AG04450 (cell line): ENCODE data around the gene DNAH1. TPM values are rescaled to one million over a fixed set of nuclear protein-coding genes. Genes with fewer than 3 reads are reported as not detected.
"Not testable (repeated sequence)": the region's sequence is repeated elsewhere in the genome, so short reads cannot be mapped to it uniquely, and the experiment has no call there.

ENCODE experiments used
- CTCF ChIA-PET: fragments of 300-600, 350-600 bp; formaldehyde crosslinking; extraction: SDS; loops from one replicate; lab custom pipeline; 2022; ENCODE audit warnings: antibody characterized with exemption, inconsistent platforms; lab: Charles Lee
- POLR2A ChIA-PET: fragments of 350-600 bp; formaldehyde crosslinking; extraction: SDS; loops from one replicate; lab custom pipeline; 2021; ENCODE audit warnings: antibody characterized with exemption, inconsistent platforms; lab: Yijun Ruan, JAX
- DNase-seq: peaks from one replicate; pipeline ENCODE4 v3.0.0-alpha.2; 2011; ENCODE audit warnings: low read depth, low spot score
- H3K27ac ChIP-seq: one replicate; pipeline ENCODE4 v1.5.1; 2012; ENCODE audit warnings: low read depth, low read length, control low read depth
- H3K27me3 ChIP-seq: one replicate; pipeline ENCODE4 v1.6.0; 2012; ENCODE audit warnings: low read length; ENCODE audit not compliant: control insufficient read depth, insufficient read depth
- H3K4me3 ChIP-seq: 2 replicates; pipeline ENCODE4 v1.5.1; 2011; ENCODE audit warnings: mild to moderate bottlenecking, low read depth, low read length, control low read depth
- H3K9me3 ChIP-seq: 2 replicates; pipeline ENCODE4 v1.5.1; 2012; ENCODE audit warnings: low read length; ENCODE audit not compliant: control insufficient read depth, insufficient read depth
- polyA plus RNA-seq: library from polyadenylated mRNA; depleted of rRNA; stranded (reverse); fragments of >200 nt; gene quantifications from 2 replicates; pipeline ENCODE4 v1.2.3, GENCODE V29; 2011
- TF ChIP-seq, protein P1 (sequence below): IDR thresholded peaks from 2 replicates; pipeline ENCODE4 v1.5.1; 2011; ENCODE audit warnings: low read depth, low read length, control low read depth, inconsistent platforms

The DNAH1 gene
- polyA plus RNA-seq, 1 experiment = 1.4 TPM

- Histone ChIP-seq H3K9me3 (peaks cover 3% of the 10 kb centered on the region; the same call in 1 of the 2 replicates), H3K27ac (no peak overlapping the region), H3K27me3 (no peaks in the 10 kb centered on the region), H3K4me3 (no peak overlapping the region)
- TF ChIP-seq, protein P1, sequence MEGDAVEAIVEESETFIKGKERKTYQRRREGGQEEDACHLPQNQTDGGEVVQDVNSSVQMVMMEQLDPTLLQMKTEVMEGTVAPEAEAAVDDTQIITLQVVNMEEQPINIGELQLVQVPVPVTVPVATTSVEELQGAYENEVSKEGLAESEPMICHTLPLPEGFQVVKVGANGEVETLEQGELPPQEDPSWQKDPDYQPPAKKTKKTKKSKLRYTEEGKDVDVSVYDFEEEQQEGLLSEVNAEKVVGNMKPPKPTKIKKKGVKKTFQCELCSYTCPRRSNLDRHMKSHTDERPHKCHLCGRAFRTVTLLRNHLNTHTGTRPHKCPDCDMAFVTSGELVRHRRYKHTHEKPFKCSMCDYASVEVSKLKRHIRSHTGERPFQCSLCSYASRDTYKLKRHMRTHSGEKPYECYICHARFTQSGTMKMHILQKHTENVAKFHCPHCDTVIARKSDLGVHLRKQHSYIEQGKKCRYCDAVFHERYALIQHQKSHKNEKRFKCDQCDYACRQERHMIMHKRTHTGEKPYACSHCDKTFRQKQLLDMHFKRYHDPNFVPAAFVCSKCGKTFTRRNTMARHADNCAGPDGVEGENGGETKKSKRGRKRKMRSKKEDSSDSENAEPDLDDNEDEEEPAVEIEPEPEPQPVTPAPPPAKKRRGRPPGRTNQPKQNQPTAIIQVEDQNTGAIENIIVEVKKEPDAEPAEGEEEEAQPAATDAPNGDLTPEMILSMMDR = no peak
- CTCF ChIA-PET = interaction anchor here (0.6 to 4.0 kb wide), 8 partner anchors 9 to 60 kb away, joined by 3 to 37 read pairs (median 6); no protein-coding TSS in a partner anchor
- POLR2A ChIA-PET = interaction anchor here (1.2 to 2.9 kb wide), 3 partner anchors 8 to 125 kb away, joined by 4 to 17 read pairs (median 7); partner anchors contain the start of genes GLYCTK and POC1A
- DNase-seq = no peak
Measured at GRCh38 chr3:52279596-52279995, 36.5 kb upstream of the DNAH1 start.

- no peaks in the 10 kb centered on the region for H3K27me3 ChIP-seq
- H3K9me3 ChIP-seq = peaks cover 3% of the 10 kb centered on the region; the same call in 1 of the 2 replicates
- H3K27ac ChIP-seq = no peak overlapping the region
- TF ChIP-seq, protein P1 = no peak
- no peak for DNase-seq
- POLR2A ChIA-PET = no interaction called here
- CTCF ChIA-PET = interaction anchor here (0.7 to 4.0 kb wide), 6 partner anchors 9 to 60 kb away, joined by 3 to 37 read pairs (median 10); no protein-coding TSS in a partner anchor
- H3K4me3 ChIP-seq = no peak overlapping the region
Measured at GRCh38 chr3:52280050-52280461, 36.1 kb upstream of the DNAH1 start.

- Histone ChIP-seq H3K27me3 (no peaks in the 10 kb centered on the region), H3K9me3 (peaks cover 3% of the 10 kb centered on the region; the same call in 1 of the 2 replicates), H3K27ac (no peak overlapping the region), H3K4me3 (no peak overlapping the region)
- DNase-seq = no peak
- CTCF ChIA-PET = interaction anchor here (1.7 to 4.0 kb wide), 2 partner anchors 57 to 62 kb away, joined by 6 to 37 read pairs; no protein-coding TSS in a partner anchor
- TF ChIP-seq, protein P1 = no peak
- POLR2A ChIA-PET = interaction anchor here (0.6 to 0.7 kb wide), 2 partner anchors 19 to 37 kb away, joined by 3 to 6 read pairs; no protein-coding TSS in a partner anchor
Measured at GRCh38 chr3:52281981-52282801, 33.9 kb upstream of the DNAH1 start.

DNA sequence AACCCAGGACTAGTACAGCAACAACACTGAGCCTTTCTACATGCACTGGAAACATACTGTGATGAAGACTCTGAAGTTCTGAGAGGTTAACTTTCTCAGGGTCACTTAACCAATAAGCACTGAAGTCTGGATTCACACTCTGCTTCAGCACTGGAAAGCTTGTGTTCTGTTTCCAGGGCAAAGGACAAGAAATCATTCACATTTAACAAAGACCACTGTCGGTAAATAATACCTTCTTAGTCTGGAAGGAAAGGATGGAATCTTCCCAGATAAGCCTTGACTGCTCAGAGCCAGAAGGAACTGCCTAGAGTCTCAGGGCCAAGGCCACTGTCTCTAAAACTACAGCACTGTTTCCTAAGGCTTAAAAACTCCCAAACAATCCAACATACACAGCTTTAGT lies 32.8 kb upstream of the DNAH1 start:
- TF ChIP-seq, protein P1 = no peak
- Histone ChIP-seq H3K9me3 (no peaks in the 10 kb centered on the region; the same call in 1 of the 2 replicates), H3K27me3 (no peaks in the 10 kb centered on the region), H3K4me3 (no peak overlapping the region), H3K27ac (peak overlapping the region; percentile 21)
- POLR2A ChIA-PET = no interaction called here
- CTCF ChIA-PET = interaction anchor here (1.4 to 1.7 kb wide), 2 partner anchors 56 to 63 kb away, joined by 4 to 6 read pairs; no protein-coding TSS in a partner anchor
- no peak for DNase-seq

GRCh38 chr3:52284051-52284450 lies 32.1 kb upstream of the DNAH1 start:
- POLR2A ChIA-PET, DNase-seq, H3K9me3 ChIP-seq, H3K27me3 ChIP-seq, H3K4me3 ChIP-seq, H3K27ac ChIP-seq: not testable (repeated sequence)
- CTCF ChIA-PET = interaction anchor here (1.4 to 1.7 kb wide), 2 partner anchors 55 to 64 kb away, joined by 4 to 6 read pairs; no protein-coding TSS in a partner anchor
